ENCODE results near the gene DIAPH1. TPM values are rescaled to one million over a fixed set of nuclear protein-coding genes. Genes with fewer than 3 reads are reported as not detected.
A peak's percentile ranks its signal among the peaks of the same experiment; 100 is the strongest.

DIAPH1 gene
- polyA plus RNA-seq, 4 donors = 58.4 to 97.3 (median 90.6) TPM

DNA sequence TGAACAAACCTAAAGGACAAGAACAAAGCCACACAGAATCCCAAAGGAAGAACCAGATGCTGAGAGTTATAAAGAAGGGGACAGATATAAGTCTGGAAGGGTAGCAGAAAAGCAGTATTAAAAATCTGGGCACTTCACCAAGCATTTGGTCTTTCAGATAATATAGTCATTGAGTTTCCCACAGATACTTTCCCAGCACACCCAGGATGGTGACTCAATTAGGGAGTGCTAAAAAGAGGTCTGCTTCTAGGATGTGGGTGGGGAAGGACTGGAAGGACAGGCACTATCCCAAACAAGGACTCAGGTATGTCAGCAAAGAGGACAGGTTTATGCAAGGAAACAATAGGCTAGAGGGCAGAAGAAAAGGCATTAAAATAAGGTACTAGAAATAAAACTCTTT, 59.3 kb downstream of the DIAPH1 start:
- peak overlapping the region in 2 of 3 donors; percentile 73 to 83 for H3K27ac ChIP-seq (ENCODE audit: low read depth in 1 of 3, low read length in 2 of 3)
- no peak for FAIRE-seq

DNA sequence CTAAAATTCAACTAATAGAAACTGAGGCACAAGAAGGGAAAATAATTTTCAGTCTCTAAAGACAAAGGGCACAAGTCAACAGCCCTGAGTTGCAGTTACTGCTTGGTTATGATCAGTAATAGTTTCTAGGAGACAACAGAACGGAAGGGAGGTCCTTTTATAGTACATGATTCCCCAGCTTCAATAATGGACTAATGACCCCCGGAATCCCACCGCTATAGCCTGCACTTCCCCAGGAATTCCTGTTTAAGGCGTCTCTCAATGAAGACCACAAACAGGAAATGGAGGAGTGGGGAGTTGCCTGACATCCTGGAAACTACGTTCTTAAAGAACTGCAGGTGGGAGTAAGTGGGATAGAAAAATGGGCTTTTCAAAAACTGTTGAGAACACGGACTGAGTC, 60.6 kb downstream of the DIAPH1 start:
- DNase-seq = no peak
- no peaks in the 10 kb centered on the region for H3K4me1 ChIP-seq (ENCODE audit: control insufficient read depth in 3 of 3, insufficient read depth in 2 of 3, low read depth in 1 of 3, low read length in 2 of 3)
- no peak for FAIRE-seq
- H3K27ac ChIP-seq (ENCODE audit: low read depth in 1 of 3, low read length in 2 of 3) = peak overlapping the region in 2 of 3 donors; percentile 24 to 89
- no peaks in the 10 kb centered on the region for H3K9me3 ChIP-seq (ENCODE audit: control insufficient read depth in 2 of 2, insufficient read depth in 1 of 2, low read depth in 1 of 2, low read length in 1 of 2)
- no peaks in the 10 kb centered on the region for H3K27me3 ChIP-seq (ENCODE audit: control insufficient read depth in 3 of 3, insufficient read depth in 3 of 3, low read length in 3 of 3)
- WGBS, 3 donors = 55 to 89% (median 70%) methylated on average over 6 of the region's 6 CpGs
- no peak overlapping the region for H3K4me3 ChIP-seq (ENCODE audit: low read depth in 1 of 3, low read length in 3 of 3)
- peaks cover 2 to 13% (median 12%) of the 10 kb centered on the region in 3 donors for H3K36me3 ChIP-seq (ENCODE audit: control insufficient read depth in 3 of 3, insufficient read depth in 2 of 3, low read depth in 1 of 3, low read length in 3 of 3)

More for the DNA sequence above, 59.3 kb downstream of the DIAPH1 start:
- H3K9me3 ChIP-seq (ENCODE audit: control insufficient read depth in 2 of 2, insufficient read depth in 1 of 2, low read depth in 1 of 2, low read length in 1 of 2) = no peaks in the 10 kb centered on the region
- no peak overlapping the region for H3K4me3 ChIP-seq (ENCODE audit: low read depth in 1 of 3, low read length in 3 of 3)
- H3K36me3 ChIP-seq (ENCODE audit: control insufficient read depth in 3 of 3, insufficient read depth in 2 of 3, low read depth in 1 of 3, low read length in 3 of 3) = peaks cover 2 to 15% (median 10%) of the 10 kb centered on the region in 3 donors
- H3K27me3 ChIP-seq (ENCODE audit: control insufficient read depth in 3 of 3, insufficient read depth in 3 of 3, low read length in 3 of 3) = no peaks in the 10 kb centered on the region
- H3K4me1 ChIP-seq (ENCODE audit: control insufficient read depth in 3 of 3, insufficient read depth in 2 of 3, low read depth in 1 of 3, low read length in 2 of 3) = no peaks in the 10 kb centered on the region
- DNase-seq = no peak

DNA sequence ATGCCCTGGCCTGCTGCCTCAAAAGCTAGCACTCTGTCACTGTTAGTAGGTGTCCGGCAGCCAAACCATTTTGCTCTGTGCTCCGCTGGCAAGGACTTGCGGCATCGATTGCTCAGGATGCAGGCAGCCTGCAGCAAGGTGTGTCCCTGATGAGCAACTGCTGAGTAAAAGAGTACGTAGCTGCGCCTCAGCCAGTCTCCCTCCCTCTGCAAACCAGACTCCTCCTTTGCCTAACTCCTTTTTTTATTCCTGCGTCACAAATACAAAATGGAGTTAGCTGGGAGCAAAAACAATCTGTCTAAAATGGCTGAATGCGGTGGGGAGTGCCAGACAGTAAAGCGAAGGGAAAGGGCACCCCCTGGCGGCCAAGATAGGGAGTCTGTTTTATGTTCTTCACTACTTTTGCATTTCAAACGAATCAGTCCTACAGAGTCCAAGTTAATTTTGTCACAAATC, 61.1 kb downstream of the DIAPH1 start:
- no peaks in the 10 kb centered on the region for H3K4me1 ChIP-seq (ENCODE audit: control insufficient read depth in 3 of 3, insufficient read depth in 2 of 3, low read depth in 1 of 3, low read length in 2 of 3)

GRCh38 chr5:141547921-141548320, 70.9 kb downstream of the DIAPH1 start:
- WGBS, 3 donors = 97 to 98% (median 98%) methylated on average over 5 of the region's 5 CpGs
- H3K4me3 ChIP-seq (ENCODE audit: low read depth in 1 of 3, low read length in 3 of 3) = no peak overlapping the region
- no peak for FAIRE-seq

More for the DNA sequence above, 61.1 kb downstream of the DIAPH1 start:
- WGBS, 3 donors = 45 to 72% (median 71%) methylated on average over 11 of the region's 11 CpGs
- no peaks in the 10 kb centered on the region for H3K9me3 ChIP-seq (ENCODE audit: control insufficient read depth in 2 of 2, insufficient read depth in 1 of 2, low read depth in 1 of 2, low read length in 1 of 2)
- H3K4me3 ChIP-seq (ENCODE audit: low read depth in 1 of 3, low read length in 3 of 3) = peak overlapping the region in 1 of 3 donors; percentile 8
- no peaks in the 10 kb centered on the region for H3K27me3 ChIP-seq (ENCODE audit: control insufficient read depth in 3 of 3, insufficient read depth in 3 of 3, low read length in 3 of 3)
- H3K27ac ChIP-seq (ENCODE audit: low read depth in 1 of 3, low read length in 2 of 3) = peak overlapping the region in 2 of 3 donors; percentile 68 to 89
- DNase-seq = peak; percentile 49 to 86
- FAIRE-seq = no peak
- peaks cover 2 to 16% (median 13%) of the 10 kb centered on the region in 3 donors for H3K36me3 ChIP-seq (ENCODE audit: control insufficient read depth in 3 of 3, insufficient read depth in 2 of 3, low read depth in 1 of 3, low read length in 3 of 3)

GRCh38 chr5:141547488-141547887, 71.3 kb downstream of the DIAPH1 start:
- peaks cover 0 to 25% of the 10 kb centered on the region in 2 donors for H3K9me3 ChIP-seq (ENCODE audit: control insufficient read depth in 2 of 2, insufficient read depth in 1 of 2, low read depth in 1 of 2, low read length in 1 of 2)
- FAIRE-seq (no peak), DNase-seq (peak in 1 of 2 donors; percentile 25)
- no peaks in the 10 kb centered on the region for H3K4me1 ChIP-seq (ENCODE audit: control insufficient read depth in 3 of 3, insufficient read depth in 2 of 3, low read depth in 1 of 3, low read length in 2 of 3)
- no peaks in the 10 kb centered on the region for H3K27me3 ChIP-seq (ENCODE audit: control insufficient read depth in 3 of 3, insufficient read depth in 3 of 3, low read length in 3 of 3)
- H3K27ac ChIP-seq (ENCODE audit: low read depth in 1 of 3, low read length in 2 of 3) = no peak overlapping the region
- H3K36me3 ChIP-seq (ENCODE audit: control insufficient read depth in 3 of 3, insufficient read depth in 2 of 3, low read depth in 1 of 3, low read length in 3 of 3) = peaks cover 11 to 29% (median 11%) of the 10 kb centered on the region in 3 donors
- H3K4me3 ChIP-seq (ENCODE audit: low read depth in 1 of 3, low read length in 3 of 3) = no peak overlapping the region
- 98 to 100% (median 100%) methylated on average over 1 of the region's 1 CpG for WGBS, 3 donors

More at GRCh38 chr5:141547921-141548320, 70.9 kb downstream of the DIAPH1 start:
- no peak for DNase-seq
- Histone ChIP-seq H3K27ac (ENCODE audit: low read depth in 1 of 3, low read length in 2 of 3) (no peak overlapping the region), H3K36me3 (ENCODE audit: control insufficient read depth in 3 of 3, insufficient read depth in 2 of 3, low read depth in 1 of 3, low read length in 3 of 3) (peaks cover 11 to 33% (median 11%) of the 10 kb centered on the region in 3 donors), H3K9me3 (ENCODE audit: control insufficient read depth in 2 of 2, insufficient read depth in 1 of 2, low read depth in 1 of 2, low read length in 1 of 2) (peaks cover 0 to 25% of the 10 kb centered on the region in 2 donors), H3K4me1 (ENCODE audit: control insufficient read depth in 3 of 3, insufficient read depth in 2 of 3, low read depth in 1 of 3, low read length in 2 of 3) (no peaks in the 10 kb centered on the region), H3K27me3 (ENCODE audit: control insufficient read depth in 3 of 3, insufficient read depth in 3 of 3, low read length in 3 of 3) (no peaks in the 10 kb centered on the region)

- Histone ChIP-seq H3K9me3 (ENCODE audit: control insufficient read depth in 2 of 2, insufficient read depth in 1 of 2, low read depth in 1 of 2, low read length in 1 of 2) (peaks cover 0 to 17% of the 10 kb centered on the region in 2 donors), H3K36me3 (ENCODE audit: control insufficient read depth in 3 of 3, insufficient read depth in 2 of 3, low read depth in 1 of 3, low read length in 3 of 3) (peaks cover 7 to 37% (median 9%) of the 10 kb centered on the region in 3 donors), H3K4me3 (ENCODE audit: low read depth in 1 of 3, low read length in 3 of 3) (no peak overlapping the region), H3K27ac (ENCODE audit: low read depth in 1 of 3, low read length in 2 of 3) (no peak overlapping the region), H3K27me3 (ENCODE audit: control insufficient read depth in 3 of 3, insufficient read depth in 3 of 3, low read length in 3 of 3) (no peaks in the 10 kb centered on the region), H3K4me1 (ENCODE audit: control insufficient read depth in 3 of 3, insufficient read depth in 2 of 3, low read depth in 1 of 3, low read length in 2 of 3) (no peaks in the 10 kb centered on the region)
- FAIRE-seq (no peak), DNase-seq (no peak)
- 93 to 98% (median 97%) methylated on average over 2 of the region's 2 CpGs for WGBS, 3 donors
Measured at GRCh38 chr5:141543053-141543452, 75.7 kb downstream of the DIAPH1 start.

DNA sequence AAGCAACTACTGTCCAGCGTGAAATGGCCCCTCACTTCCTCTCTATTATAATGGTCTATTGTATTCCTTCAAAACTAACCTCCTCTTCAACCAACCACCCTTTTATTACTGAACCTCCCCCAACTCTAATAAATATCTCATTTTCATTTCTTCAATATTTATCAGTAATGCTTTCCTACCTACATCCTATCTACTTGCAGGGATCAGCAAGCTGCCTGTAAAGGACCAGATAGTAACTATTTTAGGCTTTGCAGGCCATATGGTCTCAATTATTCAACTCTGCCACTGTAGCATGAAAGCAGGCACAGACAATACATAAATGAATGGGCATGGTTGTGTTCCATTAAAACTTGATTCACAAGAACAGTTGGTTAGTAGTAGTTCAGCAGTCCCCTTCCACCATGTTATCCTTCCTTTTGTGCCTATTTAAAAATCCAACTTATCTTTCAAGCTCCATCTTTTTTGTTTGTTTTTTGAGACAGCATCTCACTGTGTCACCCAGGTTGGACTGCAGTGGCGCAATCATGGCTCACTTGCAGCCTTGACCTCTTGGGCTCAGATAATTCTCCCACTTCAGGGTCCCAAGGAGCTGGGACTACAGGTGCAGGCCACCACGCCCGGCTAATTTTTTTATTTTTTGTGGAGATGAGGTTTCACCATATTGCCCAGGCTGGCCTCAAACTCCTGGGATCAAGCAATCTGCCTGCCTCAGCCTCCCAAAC, 84.1 kb downstream of the DIAPH1 start:
- no peaks in the 10 kb centered on the region for H3K9me3 ChIP-seq (ENCODE audit: control insufficient read depth in 2 of 2, insufficient read depth in 1 of 2, low read depth in 1 of 2, low read length in 1 of 2)
- WGBS, 3 donors = 93 to 99% (median 96%) methylated on average over 4 of the region's 4 CpGs
- no peak overlapping the region for H3K27ac ChIP-seq (ENCODE audit: low read depth in 1 of 3, low read length in 2 of 3)
- no peaks in the 10 kb centered on the region for H3K27me3 ChIP-seq (ENCODE audit: control insufficient read depth in 3 of 3, insufficient read depth in 3 of 3, low read length in 3 of 3)
- no peak for DNase-seq
- no peak overlapping the region for H3K4me3 ChIP-seq (ENCODE audit: low read depth in 1 of 3, low read length in 3 of 3)
- no peaks in the 10 kb centered on the region for H3K4me1 ChIP-seq (ENCODE audit: control insufficient read depth in 3 of 3, insufficient read depth in 2 of 3, low read depth in 1 of 3, low read length in 2 of 3)
- H3K36me3 ChIP-seq (ENCODE audit: control insufficient read depth in 3 of 3, insufficient read depth in 2 of 3, low read depth in 1 of 3, low read length in 3 of 3) = peaks cover 5 to 30% (median 26%) of the 10 kb centered on the region in 3 donors
- FAIRE-seq = no peak

GRCh38 chr5:141533897-141534296, 84.9 kb downstream of the DIAPH1 start:
- no peaks in the 10 kb centered on the region for H3K4me1 ChIP-seq (ENCODE audit: control insufficient read depth in 3 of 3, insufficient read depth in 2 of 3, low read depth in 1 of 3, low read length in 2 of 3)
- H3K27me3 ChIP-seq (ENCODE audit: control insufficient read depth in 3 of 3, insufficient read depth in 3 of 3, low read length in 3 of 3) = no peaks in the 10 kb centered on the region
- H3K36me3 ChIP-seq (ENCODE audit: control insufficient read depth in 3 of 3, insufficient read depth in 2 of 3, low read depth in 1 of 3, low read length in 3 of 3) = peaks cover 5 to 34% (median 30%) of the 10 kb centered on the region in 3 donors
- no peaks in the 10 kb centered on the region for H3K9me3 ChIP-seq (ENCODE audit: control insufficient read depth in 2 of 2, insufficient read depth in 1 of 2, low read depth in 1 of 2, low read length in 1 of 2)
- 100% methylated on average over 1 of the region's 1 CpG for WGBS, 3 donors
- DNase-seq (no peak), FAIRE-seq (no peak)
- no peak overlapping the region for H3K27ac ChIP-seq (ENCODE audit: low read depth in 1 of 3, low read length in 2 of 3)
- H3K4me3 ChIP-seq (ENCODE audit: low read depth in 1 of 3, low read length in 3 of 3) = no peak overlapping the region

Measured in small intestine (tissue), 7 donors.